Measurements from ENCODE around the gene MYH14.

- TF ChIP-seq EZH2phosphoT487 (IDR thresholded peaks at IDR 0.05) = no peak
- TF ChIP-seq CTCF (IDR thresholded peaks at IDR 0.05) = no peak
- TF ChIP-seq EZH2 (IDR thresholded peaks at IDR 0.05) = no peak
These were observed 6.1 kb upstream of the MYH14 start for GRCh38 chr19:50197348-50197747.

Data from neural progenitor cell (in vitro differentiated cells).